ENCODE data around the gene SEMA4A.

SEMA4A gene

GRCh38 chr1:156114919-156115513, 38.4 kb upstream of the SEMA4A start (continued):
- TF ChIP-seq ATF2 (tag by site-specific recombination; IDR thresholded peaks at IDR 0.05; ENCODE audit: low read depth), result no peak
- peak; percentile 70 for TF ChIP-seq SP2 (tag by site-specific recombination; IDR thresholded peaks at IDR 0.05)
- peak; percentile 39 for TF ChIP-seq KLF8 (tag by site-specific recombination; IDR thresholded peaks at IDR 0.05)
- TF ChIP-seq ZNF501 (tag by site-specific recombination; IDR thresholded peaks at IDR 0.05), result no peak
- TF ChIP-seq ZNF292 (tag by site-specific recombination; IDR thresholded peaks at IDR 0.05; ENCODE audit: borderline replicate concordance, low read depth), result no peak
- TF ChIP-seq ZNF341 (tag by site-specific recombination; IDR thresholded peaks at IDR 0.05; ENCODE audit: low read depth), result peak; percentile 71
- no peak for TF ChIP-seq ZEB2 (tag by site-specific recombination; IDR thresholded peaks at IDR 0.05)
- no peak for TF ChIP-seq ZNF776 (tag by site-specific recombination; IDR thresholded peaks at IDR 0.05; ENCODE audit: borderline replicate concordance)
- TF ChIP-seq PATZ1 (tag by site-specific recombination; IDR thresholded peaks at IDR 0.05), result peak; percentile 63; the same call in 1 of the 2 replicates
- TF ChIP-seq ZNF704 (tag by site-specific recombination; IDR thresholded peaks at IDR 0.05), result no peak
- TF ChIP-seq ZNF585B (tag by site-specific recombination; IDR thresholded peaks at IDR 0.05), result no peak
- TF ChIP-seq ZBTB26 (tag by site-specific recombination; optimal IDR thresholded peaks at IDR 0.05), result peak; percentile 81
- peak; percentile 76 for TF ChIP-seq ZNF335 (tag by site-specific recombination; conservative IDR thresholded peaks at IDR 0.05)
- TF ChIP-seq ZIC2 (tag by site-specific recombination; IDR thresholded peaks at IDR 0.05), result peak; percentile 33
- TF ChIP-seq ZNF777 (tag by site-specific recombination; IDR thresholded peaks at IDR 0.05; ENCODE audit: borderline replicate concordance), result no peak; the same call in 1 of the 2 replicates
- 0 out of 2 replicates have a peak, but pooled peaks have one; percentile 46 for TF ChIP-seq ZNF423 (tag by site-specific recombination; IDR thresholded peaks at IDR 0.05)
- no peak for TF ChIP-seq SP7 (tag by site-specific recombination; IDR thresholded peaks at IDR 0.05)
- no peak for TF ChIP-seq ZNF239 (tag by site-specific recombination; IDR thresholded peaks at IDR 0.05)
- no peak for TF ChIP-seq ZNF184 (tag by site-specific recombination; IDR thresholded peaks at IDR 0.05)
- TF ChIP-seq ZNF280D (tag by site-specific recombination; IDR thresholded peaks at IDR 0.05), result no peak

Data from HEK293 (cell line).